AG04450 (cell line): ENCODE data around the gene PPP1CA. TPM values are rescaled to one million over a fixed set of nuclear protein-coding genes. Genes with fewer than 3 reads are reported as not detected.
"Not testable (repeated sequence)": the region's sequence is repeated elsewhere in the genome, so short reads cannot be mapped to it uniquely, and the experiment has no call there.

ENCODE experiments used
- CTCF ChIA-PET: fragments of 300-600, 350-600 bp; formaldehyde crosslinking; extraction: SDS; loops from one replicate; lab custom pipeline; 2022; ENCODE audit warnings: antibody characterized with exemption, inconsistent platforms; lab: Charles Lee
- POLR2A ChIA-PET: fragments of 350-600 bp; formaldehyde crosslinking; extraction: SDS; loops from one replicate; lab custom pipeline; 2021; ENCODE audit warnings: antibody characterized with exemption, inconsistent platforms; lab: Yijun Ruan, JAX
- DNase-seq: peaks from one replicate; pipeline ENCODE4 v3.0.0-alpha.2; 2011; ENCODE audit warnings: low read depth, low spot score
- H3K27ac ChIP-seq: one replicate; pipeline ENCODE4 v1.5.1; 2012; ENCODE audit warnings: low read depth, low read length, control low read depth
- H3K27me3 ChIP-seq: one replicate; pipeline ENCODE4 v1.6.0; 2012; ENCODE audit warnings: low read length; ENCODE audit not compliant: control insufficient read depth, insufficient read depth
- H3K4me3 ChIP-seq: 2 replicates; pipeline ENCODE4 v1.5.1; 2011; ENCODE audit warnings: mild to moderate bottlenecking, low read depth, low read length, control low read depth
- H3K9me3 ChIP-seq: 2 replicates; pipeline ENCODE4 v1.5.1; 2012; ENCODE audit warnings: low read length; ENCODE audit not compliant: control insufficient read depth, insufficient read depth
- polyA plus RNA-seq: library from polyadenylated mRNA; depleted of rRNA; stranded (reverse); fragments of >200 nt; gene quantifications from 2 replicates; pipeline ENCODE4 v1.2.3, GENCODE V29; 2011
- TF ChIP-seq, protein P1 (sequence below): IDR thresholded peaks from 2 replicates; pipeline ENCODE4 v1.5.1; 2011; ENCODE audit warnings: low read depth, low read length, control low read depth, inconsistent platforms

The PPP1CA gene
- polyA plus RNA-seq, 1 experiment, result 116 TPM

DNA sequence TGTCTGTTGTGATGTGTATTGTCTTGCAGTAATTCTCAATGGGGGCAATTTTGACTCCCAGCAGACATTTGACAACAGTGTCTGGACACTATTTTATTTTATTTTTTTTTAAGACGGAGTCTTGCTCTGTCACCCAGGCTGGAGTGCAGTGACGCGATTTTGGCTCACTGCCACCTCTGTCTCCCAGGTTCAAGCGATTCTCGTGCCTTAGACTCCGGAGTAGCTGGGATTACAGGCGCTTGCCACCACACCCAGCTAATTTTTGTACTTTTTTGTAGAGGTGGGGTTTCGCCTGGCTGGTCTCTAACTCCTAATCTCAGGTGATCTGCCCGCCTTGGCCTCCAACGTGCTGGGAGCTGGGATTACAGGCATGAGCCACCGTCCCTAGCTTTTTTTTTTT lies 28.1 kb upstream of the PPP1CA start:
- Histone ChIP-seq H3K9me3 (no peaks in the 10 kb centered on the region), H3K4me3 (0 out of 2 replicates have a peak overlapping the region, but pooled peaks have one; percentile 96), H3K27ac (no peak overlapping the region), H3K27me3 (no peaks in the 10 kb centered on the region)
- POLR2A ChIA-PET, result no interaction called here
- DNase-seq, result no peak
- CTCF ChIA-PET, result interaction anchor here (1.6 kb wide), 1 partner anchor 79 kb away, joined by 4 read pairs; no protein-coding TSS in a partner anchor
- TF ChIP-seq, protein P1, sequence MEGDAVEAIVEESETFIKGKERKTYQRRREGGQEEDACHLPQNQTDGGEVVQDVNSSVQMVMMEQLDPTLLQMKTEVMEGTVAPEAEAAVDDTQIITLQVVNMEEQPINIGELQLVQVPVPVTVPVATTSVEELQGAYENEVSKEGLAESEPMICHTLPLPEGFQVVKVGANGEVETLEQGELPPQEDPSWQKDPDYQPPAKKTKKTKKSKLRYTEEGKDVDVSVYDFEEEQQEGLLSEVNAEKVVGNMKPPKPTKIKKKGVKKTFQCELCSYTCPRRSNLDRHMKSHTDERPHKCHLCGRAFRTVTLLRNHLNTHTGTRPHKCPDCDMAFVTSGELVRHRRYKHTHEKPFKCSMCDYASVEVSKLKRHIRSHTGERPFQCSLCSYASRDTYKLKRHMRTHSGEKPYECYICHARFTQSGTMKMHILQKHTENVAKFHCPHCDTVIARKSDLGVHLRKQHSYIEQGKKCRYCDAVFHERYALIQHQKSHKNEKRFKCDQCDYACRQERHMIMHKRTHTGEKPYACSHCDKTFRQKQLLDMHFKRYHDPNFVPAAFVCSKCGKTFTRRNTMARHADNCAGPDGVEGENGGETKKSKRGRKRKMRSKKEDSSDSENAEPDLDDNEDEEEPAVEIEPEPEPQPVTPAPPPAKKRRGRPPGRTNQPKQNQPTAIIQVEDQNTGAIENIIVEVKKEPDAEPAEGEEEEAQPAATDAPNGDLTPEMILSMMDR, result no peak

DNA sequence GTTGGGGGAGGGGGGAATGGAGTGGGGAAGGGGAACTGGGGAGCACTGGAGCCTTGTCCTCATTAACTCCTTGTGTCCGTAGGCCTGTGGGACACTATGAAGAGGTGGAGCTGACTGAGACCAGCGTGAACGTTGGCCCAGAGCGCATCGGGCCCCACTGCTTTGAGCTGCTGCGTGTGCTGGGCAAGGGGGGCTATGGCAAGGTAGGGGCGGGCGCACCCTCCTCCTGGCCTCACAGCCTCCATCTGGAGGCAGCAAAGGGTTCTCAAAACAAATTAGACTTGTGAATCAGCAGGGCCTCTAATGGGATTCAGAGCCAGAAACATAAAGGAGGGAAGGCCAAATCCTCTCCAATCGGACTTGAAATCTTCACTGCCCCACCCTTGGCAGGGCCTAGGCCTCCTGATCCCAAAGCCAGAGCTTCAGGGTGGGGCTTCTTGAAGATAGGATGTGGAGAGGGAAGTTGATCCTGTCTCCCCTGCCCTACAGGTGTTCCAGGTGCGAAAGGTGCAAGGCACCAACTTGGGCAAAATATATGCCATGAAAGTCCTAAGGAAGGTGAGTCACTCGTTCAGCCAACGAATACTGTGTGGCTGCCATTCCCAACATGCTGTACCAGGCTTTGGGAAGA lies 27.5 kb upstream of the PPP1CA start:
- no peak overlapping the region for H3K27ac ChIP-seq

GRCh38 chr11:67428052-67429001 lies 26.7 kb upstream of the PPP1CA start, which contains the start of gene RPS6KB2:
Gene RPS6KB2, plus strand, starts transcription at chr11:67428494. Its CDS starts 52 bp downstream, at chr11:67428546.
- ChIA-PET POLR2A (interaction anchor here (0.7 to 1.0 kb wide), 5 partner anchors 10 to 71 kb away, joined by 3 read pairs; partner anchors contain the start of genes AIP, PPP1CA and PTPRCAP), CTCF (interaction anchor here (1.6 to 2.4 kb wide), 2 partner anchors 27 to 77 kb away, joined by 4 to 9 read pairs; partner anchors contain the start of gene PPP1CA)
- Histone ChIP-seq H3K27ac (peak within 1 kb of the TSS; percentile 39), H3K27me3 (no peaks in the 10 kb centered on the region), H3K4me3 (peak within 1 kb of the TSS; percentile 96), H3K9me3 (no peaks in the 10 kb centered on the region)
- peak; percentile 89 for DNase-seq
- TF ChIP-seq, protein P1, result no peak

More for the DNA sequence above, 27.5 kb upstream of the PPP1CA start:
- H3K4me3 ChIP-seq, result peak overlapping the region; percentile 96
- CTCF ChIA-PET, result interaction anchor here (1.6 to 2.4 kb wide), 2 partner anchors 28 to 78 kb away, joined by 4 to 9 read pairs; partner anchors contain the start of gene PPP1CA
- TF ChIP-seq, protein P1, result no peak
- H3K27me3 ChIP-seq, result no peaks in the 10 kb centered on the region
- DNase-seq, result no peak
- POLR2A ChIA-PET, result interaction anchor here (0.7 to 1.0 kb wide), 2 partner anchors 54 to 72 kb away, joined by 3 read pairs; partner anchors contain the start of gene AIP
- no peaks in the 10 kb centered on the region for H3K9me3 ChIP-seq

DNA sequence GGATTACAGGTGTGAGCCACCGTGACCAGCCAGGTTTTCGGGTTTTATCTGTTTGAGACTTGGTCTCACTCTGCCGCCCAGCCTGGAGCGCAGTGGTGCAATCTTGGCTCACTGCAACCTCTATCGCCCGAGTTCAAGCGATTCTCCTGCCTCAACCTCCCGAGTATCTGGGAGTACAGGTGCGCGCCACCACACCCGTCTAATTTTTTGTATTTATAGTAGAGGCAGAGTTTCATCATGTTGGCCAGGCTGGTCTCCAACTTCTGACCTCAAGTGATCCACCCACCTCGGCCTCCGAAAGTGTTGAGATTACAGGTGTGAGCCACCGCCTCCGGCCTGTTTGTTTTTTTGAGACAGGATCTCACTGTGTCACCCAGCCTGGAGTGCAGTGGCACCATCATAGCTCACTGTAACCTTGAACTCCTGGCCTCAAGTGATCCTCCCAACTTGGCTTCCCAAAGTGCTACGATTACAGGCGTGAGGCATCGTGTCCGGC lies 25.8 kb upstream of the PPP1CA start:
- H3K9me3 ChIP-seq, H3K27me3 ChIP-seq, DNase-seq: not testable (repeated sequence)
- Histone ChIP-seq H3K27ac (peak overlapping the region; percentile 39), H3K4me3 (peak overlapping the region; percentile 96)
- CTCF ChIA-PET, result interaction anchor here (2.4 kb wide), 1 partner anchor 26 kb away, joined by 9 read pairs; the partner anchor contains the start of gene PPP1CA
- POLR2A ChIA-PET, result interaction anchor here (0.9 kb wide), 1 partner anchor 27 kb away, joined by 3 read pairs; no protein-coding TSS in a partner anchor
